Heart left ventricle (tissue), 16 donors: ENCODE measurements around the gene VIL1. TPM values are rescaled to one million over a fixed set of nuclear protein-coding genes. Genes with fewer than 3 reads are reported as not detected.

Experiments used
- ATAC-seq, 4 donors: fragments of 200-7000 bp; cut with Tn5 transposase; one replicate each; pipeline ENCODE4 v1.9.1; 2020 to 2022; ENCODE audit warnings: moderate library complexity in 4 of 4, mild to moderate bottlenecking in 3 of 4, moderate number of reproducible peaks in 1 of 4
- DNase-seq, 5 donors: peaks; one replicate each; pipeline ENCODE4 v3.0.0-alpha.2; 2020
- H3K27ac ChIP-seq, 12 donors: fragments of 200-600 bp; sonication (generic) in 4 of 12; one replicate each; pipeline versions ENCODE4 v1.5.0 to v1.8.0; 2016 to 2022; ENCODE audit warnings: mild to moderate bottlenecking in 2 of 12
- H3K27me3 ChIP-seq, 9 donors: fragments of 200-600 bp; sonication (generic) in 2 of 9; one replicate each; pipeline versions ENCODE4 v1.5.1 to v1.8.0; 2016 to 2022; ENCODE audit warnings: mild to moderate bottlenecking in 3 of 9
- H3K36me3 ChIP-seq, 9 donors: fragments of 200-600 bp; sonication (generic) in 2 of 9; one replicate each; pipeline versions ENCODE4 v1.5.0 to v1.8.0; 2018 to 2022; ENCODE audit warnings: mild to moderate bottlenecking in 2 of 9
- H3K4me1 ChIP-seq, 12 donors: fragments of 200-600 bp; sonication (generic) in 4 of 12; one replicate each; pipeline versions ENCODE4 v1.5.0 to v1.8.0; 2016 to 2022; ENCODE audit warnings: mild to moderate bottlenecking in 3 of 12
- H3K4me3 ChIP-seq, 12 donors: fragments of 200-600 bp; sonication (generic) in 4 of 12; one replicate each; pipeline versions ENCODE4 v1.5.0 to v1.8.0; 2017 to 2022; ENCODE audit warnings: mild to moderate bottlenecking in 9 of 12, moderate library complexity in 4 of 12
- H3K9me3 ChIP-seq, 12 donors: fragments of 200-600 bp; sonication (generic) in 4 of 12; one replicate each; pipeline versions ENCODE4 v1.5.0 to v1.8.0; 2016 to 2022; ENCODE audit warnings: mild to moderate bottlenecking in 1 of 12
- POLR2A ChIP-seq, 2 donors: fragments of 450-650 bp; IDR thresholded peaks; one replicate each; pipeline ENCODE4 v1.6.1; 2017; ENCODE audit warnings: antibody characterized with exemption in 2 of 2, mild to moderate bottlenecking in 2 of 2, moderate library complexity in 2 of 2
- WGBS, 4 donors: extraction: QIAGEN DNeasy Blood & Tissue Kit in 2 of 4; methylation state at CpG; one replicate each; pipeline versions ENCODE4 v1.1.5 to v1.1.7; 2013 to 2018; 5-methylcytosine and 5-hydroxymethylcytosine counted together
- intact Hi-C, 10 donors: fragments of 100-400 bp; cut with DNase I; formaldehyde crosslinking; loops; one replicate each; pipeline versions ENCODE4 v1.11.1 to v1.14.2; 2022
- polyA plus RNA-seq, 2 donors: library from polyadenylated mRNA; stranded (reverse); fragments of 200-250 nt; gene quantifications; one replicate each; pipeline ENCODE4 v1.2.3, GENCODE V29; 2013
- total RNA-seq, 9 donors: library from RNA; depleted of rRNA in 2 of 9; stranded (reverse); fragments of >200 nt in 2 of 9; fragmentation: NEBNext Ultra II Directional in 3 of 9; extraction: Animal tissue kit (Norgen Biotek cat#: 25700) in 3 of 9; gene quantifications; one replicate each; pipeline versions ENCODE4 v1.1.0 to v1.2.4, GENCODE V29; 2016 to 2023
- TF ChIP-seq, protein P1 (sequence below), 12 donors: fragments of 200-600 bp; sonication (generic) in 4 of 12; IDR thresholded peaks; one replicate each; pipeline versions ENCODE4 v1.5.0 to v1.8.0; 2018 to 2022; ENCODE audit warnings: antibody characterized with exemption in 12 of 12, mild to moderate bottlenecking in 5 of 12
- donor health status: ischemic (EF 13 %, LVEDD 7.1; RV severe dilation, severe dysfunction).
- donor health status: healthy with polysubstance abuse.
- donor health status: DM: no; HTN: yes; CAD: no.
- donor health status: DM: no; HTN: no; CAD: no.
- donor health status: ischemic (EF 25% LVEDD 6.9; RV normal size, moderate dysfunction).
- donor health status: ischemic (EF 25% LVEDD 5.7; RV mildly dilated, moderate dysfunction).
- donor health status: healthy.
- donor health status: DM: yes; HTN: yes; CAD: no.
- donor health status: ischemic (EF 35%, LVEDD 5.7; RV mildly dilated, moderate dysfunction).
- donor health status: nonischemic (EF 11% LVEDD 7.7; RV severe dilation, severe dysfunction).
- donor health status: DM: yes; HTN: yes; CAD: no.
- donor health status: PGD.
- donor health status: ischemic (EF 29% LVEDD 5.4; RV normal size, mild dysfunction).
- donor health status: nonischemic (EF 23%, LVEDD 6.1; RV moderate dilation, normal function).

Gene VIL1
- total and polyA plus RNA-seq, 11 donors, result 0.04 to 0.07 TPM; not detected in 9

DNA sequence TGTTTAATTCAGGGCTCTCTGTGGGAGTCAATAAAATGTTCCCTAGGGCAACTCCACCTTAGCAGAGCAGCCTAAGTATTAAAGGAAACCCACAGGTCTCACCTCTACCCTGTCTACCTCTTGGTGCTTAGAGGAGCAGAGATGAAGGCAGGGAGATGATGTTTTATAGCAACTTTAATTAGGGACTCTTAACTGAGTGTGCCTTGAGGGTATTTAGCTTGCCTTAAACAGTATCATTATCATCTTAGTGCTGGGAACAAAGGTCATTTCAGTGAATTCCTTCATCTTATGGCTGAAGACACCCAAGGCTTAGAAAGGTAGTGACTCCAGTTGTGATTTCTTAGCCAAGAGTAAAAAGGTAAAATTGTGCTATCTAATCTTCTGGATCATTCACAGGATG lies 26.7 kb downstream of the VIL1 start:
- no peaks in the 10 kb centered on the region for H3K4me1 ChIP-seq
- ATAC-seq (no peak), DNase-seq (no peak)
- no peak overlapping the region for H3K27ac ChIP-seq
- no peaks in the 10 kb centered on the region for H3K9me3 ChIP-seq
- TF ChIP-seq, protein P1, sequence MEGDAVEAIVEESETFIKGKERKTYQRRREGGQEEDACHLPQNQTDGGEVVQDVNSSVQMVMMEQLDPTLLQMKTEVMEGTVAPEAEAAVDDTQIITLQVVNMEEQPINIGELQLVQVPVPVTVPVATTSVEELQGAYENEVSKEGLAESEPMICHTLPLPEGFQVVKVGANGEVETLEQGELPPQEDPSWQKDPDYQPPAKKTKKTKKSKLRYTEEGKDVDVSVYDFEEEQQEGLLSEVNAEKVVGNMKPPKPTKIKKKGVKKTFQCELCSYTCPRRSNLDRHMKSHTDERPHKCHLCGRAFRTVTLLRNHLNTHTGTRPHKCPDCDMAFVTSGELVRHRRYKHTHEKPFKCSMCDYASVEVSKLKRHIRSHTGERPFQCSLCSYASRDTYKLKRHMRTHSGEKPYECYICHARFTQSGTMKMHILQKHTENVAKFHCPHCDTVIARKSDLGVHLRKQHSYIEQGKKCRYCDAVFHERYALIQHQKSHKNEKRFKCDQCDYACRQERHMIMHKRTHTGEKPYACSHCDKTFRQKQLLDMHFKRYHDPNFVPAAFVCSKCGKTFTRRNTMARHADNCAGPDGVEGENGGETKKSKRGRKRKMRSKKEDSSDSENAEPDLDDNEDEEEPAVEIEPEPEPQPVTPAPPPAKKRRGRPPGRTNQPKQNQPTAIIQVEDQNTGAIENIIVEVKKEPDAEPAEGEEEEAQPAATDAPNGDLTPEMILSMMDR (IDR thresholded peaks at IDR 0.05), result no peak
- no peak for TF ChIP-seq POLR2A (IDR thresholded peaks at IDR 0.05)
- H3K4me3 ChIP-seq, result no peak overlapping the region
- peaks cover 0 to 31% (median 23%) of the 10 kb centered on the region in 9 donors for H3K36me3 ChIP-seq
- no peaks in the 10 kb centered on the region for H3K27me3 ChIP-seq
- intact Hi-C loops, result no loop called here

DNA sequence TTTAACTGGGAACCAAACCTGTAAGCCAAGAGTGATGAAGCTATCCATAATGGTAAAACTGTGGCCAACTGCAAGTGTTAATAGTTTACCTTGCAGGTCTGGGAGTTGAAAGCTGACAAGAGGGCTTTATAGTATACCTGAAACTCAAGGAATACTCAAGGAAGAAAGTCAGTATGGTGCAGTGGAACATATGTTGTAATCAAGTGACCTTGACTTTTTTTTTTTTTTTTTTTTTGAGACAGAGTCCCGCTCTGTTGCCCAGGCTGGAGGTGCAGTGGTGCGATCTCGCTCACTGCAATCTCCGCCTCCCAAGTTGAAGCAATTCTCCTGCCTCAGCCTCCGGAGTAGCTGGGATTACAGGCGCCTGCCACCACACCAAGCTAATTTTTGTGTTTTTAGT lies 27.6 kb downstream of the VIL1 start:
- no peaks in the 10 kb centered on the region for H3K27me3 ChIP-seq
- intact Hi-C loops, result no loop called here
- no peaks in the 10 kb centered on the region for H3K4me1 ChIP-seq
- H3K36me3 ChIP-seq, result peaks cover 0 to 31% (median 23%) of the 10 kb centered on the region in 9 donors
- no peak for DNase-seq
- WGBS, 4 donors, result 95 to 99% (median 96%) methylated on average over 6 of the region's 6 CpGs
- TF ChIP-seq, protein P1 (IDR thresholded peaks at IDR 0.05), result no peak
- TF ChIP-seq POLR2A (IDR thresholded peaks at IDR 0.05), result no peak
- no peak for ATAC-seq
- H3K27ac ChIP-seq, result no peak overlapping the region
- no peak overlapping the region for H3K4me3 ChIP-seq
- H3K9me3 ChIP-seq, result no peaks in the 10 kb centered on the region

DNA sequence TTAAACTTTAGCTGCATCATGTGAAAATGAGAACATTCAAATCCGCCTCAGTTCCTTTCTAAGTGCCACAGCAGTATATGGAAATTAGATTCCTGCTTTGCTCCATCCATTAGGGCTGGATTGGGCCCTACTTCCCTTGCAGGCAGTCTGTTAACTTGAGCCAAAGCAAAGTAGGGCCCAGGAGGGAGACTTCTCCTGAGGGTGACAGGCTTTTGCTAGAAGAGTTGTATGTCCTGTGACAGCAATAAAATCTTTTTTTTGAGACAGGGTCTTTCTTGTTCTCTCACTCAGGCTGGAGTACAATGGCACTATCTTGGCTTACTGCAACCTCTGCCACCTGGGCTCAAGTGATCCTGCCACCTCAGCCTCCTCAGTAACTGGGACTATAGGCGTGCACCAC lies 28.1 kb downstream of the VIL1 start:
- H3K4me3 ChIP-seq, result no peak overlapping the region
- no peak for TF ChIP-seq POLR2A (IDR thresholded peaks at IDR 0.05)
- TF ChIP-seq, protein P1 (IDR thresholded peaks at IDR 0.05), result no peak
- intact Hi-C loops, result no loop called here
- WGBS, 4 donors, result 97 to 100% (median 100%) methylated on average over 2 of the region's 2 CpGs
- no peaks in the 10 kb centered on the region for H3K4me1 ChIP-seq
- H3K27me3 ChIP-seq, result no peaks in the 10 kb centered on the region
- DNase-seq (no peak), ATAC-seq (no peak)
- peaks cover 0 to 37% (median 24%) of the 10 kb centered on the region in 9 donors for H3K36me3 ChIP-seq
- no peak overlapping the region for H3K27ac ChIP-seq
- H3K9me3 ChIP-seq, result no peaks in the 10 kb centered on the region

DNA sequence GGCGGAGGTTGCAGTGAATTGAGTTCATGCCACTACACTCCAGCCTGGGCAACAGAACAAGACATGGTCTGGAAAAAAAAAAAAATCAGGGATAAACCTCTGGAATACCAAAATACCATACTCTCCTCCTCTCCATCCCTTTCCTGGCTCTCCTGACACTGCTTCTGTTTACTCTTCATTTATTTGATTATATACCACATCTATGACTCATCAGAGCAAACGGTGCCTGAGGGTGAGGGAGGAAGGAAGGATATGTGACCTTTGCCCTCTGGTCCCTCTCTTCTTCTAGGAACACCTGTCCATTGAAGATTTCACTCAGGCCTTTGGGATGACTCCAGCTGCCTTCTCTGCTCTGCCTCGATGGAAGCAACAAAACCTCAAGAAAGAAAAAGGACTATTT lies 30.0 kb downstream of the VIL1 start:
- peaks cover 0 to 52% (median 38%) of the 10 kb centered on the region in 9 donors for H3K36me3 ChIP-seq
- no peaks in the 10 kb centered on the region for H3K27me3 ChIP-seq
- intact Hi-C loops, result no loop called here
- ATAC-seq, result no peak
- WGBS, 4 donors, result 57 to 67% (median 60%) methylated on average over 3 of the region's 3 CpGs
- no peak for TF ChIP-seq POLR2A (IDR thresholded peaks at IDR 0.05)
- TF ChIP-seq, protein P1 (IDR thresholded peaks at IDR 0.05), result no peak
- H3K4me1 ChIP-seq, result no peaks in the 10 kb centered on the region
- no peak for DNase-seq
- no peak overlapping the region for H3K27ac ChIP-seq
- H3K9me3 ChIP-seq, result no peaks in the 10 kb centered on the region
- H3K4me3 ChIP-seq, result no peak overlapping the region
